K562 (cell line): ENCODE results near the gene ZFTA. TPM values are rescaled to one million over a fixed set of nuclear protein-coding genes. Genes with fewer than 3 reads are reported as not detected.
A peak's percentile ranks its signal among the peaks of the same experiment; 100 is the strongest.

Source experiments
- ATAC-seq: fragments of 200-7000 bp; cut with Tn5 transposase; 3 replicates; pipeline ENCODE4 v1.9.1; 2020; ENCODE audit warnings: moderate library complexity
- BruUV-seq: library from RNA; stranded (reverse); fragments of 400-500 nt; replicated peaks from 2 replicates; lab custom pipeline; 2021; lab: Mats Ljungman, UMichigan
- CTCF ChIA-PET: fragments of 300-600 bp; formaldehyde crosslinking; extraction: SDS; loops from one replicate; lab custom pipeline; 2021; ENCODE audit warnings: low intra/inter-chr PET ratio; lab: Yijun Ruan, JAX
- POLR2A ChIA-PET: fragments of 300-600, 350-650 bp; sonication (Branson Sonifier 250); formaldehyde crosslinking; extraction: SDS; loops from one replicate; lab custom pipeline; 2021; ENCODE audit warnings: antibody characterized with exemption, inconsistent platforms; lab: Yijun Ruan, JAX
- DNase-seq, 4 experiments: peaks; one replicate each; pipeline versions ENCODE4 v3.0.0 to v3.0.0-alpha.2; 2011 to 2018; ENCODE audit warnings: low spot score in 3 of 4, mixed read lengths in 3 of 4; ENCODE audit errors: extremely low read depth in 1 of 4
- FAIRE-seq: peaks from 2 replicates; lab custom pipeline; 2011; peaks lifted over from hg19 to GRCh38; lab: Jason Lieb, UNC
- H2AFZ ChIP-seq: 2 replicates; pipeline ENCODE4 v1.6.0; 2011; ENCODE audit warnings: low read depth, low read length, control low read depth, inconsistent platforms
- H3K27ac ChIP-seq: fragments of 200-600 bp; 3 replicates; pipeline ENCODE4 v1.8.0; 2011; ENCODE audit warnings: low read depth, mild to moderate bottlenecking, control low read depth, inconsistent platforms, low read length, moderate library complexity, mixed read lengths; ENCODE audit errors: extremely low read depth
- H3K27me3 ChIP-seq, 2 experiments: fragments of 300-600 bp in 1 of 2; 2 replicates in 1 of 2; 3 replicates in 1 of 2; pipeline versions ENCODE4 v1.6.0 to v1.8.0; 2011; ENCODE audit warnings: inconsistent platforms in 2 of 2, low read length in 2 of 2, mild to moderate bottlenecking in 1 of 2, mixed read lengths in 1 of 2, moderate library complexity in 1 of 2; ENCODE audit not compliant: control insufficient read depth in 2 of 2, insufficient read depth in 2 of 2
- H3K36me3 ChIP-seq: fragments of 300-600 bp; 3 replicates; pipeline ENCODE4 v1.8.0; 2011; ENCODE audit warnings: mild to moderate bottlenecking, low read length, inconsistent platforms; ENCODE audit not compliant: control insufficient read depth, insufficient read depth
- H3K4me1 ChIP-seq, 2 experiments: fragments of 200-600 bp in 1 of 2; replicated peaks in 1 of 2; 2 replicates in 1 of 2; 3 replicates in 1 of 2; pipeline versions ENCODE4 v1.5.1 to v1.8.0; 2011; ENCODE audit warnings: inconsistent platforms in 2 of 2, low read length in 2 of 2, mild to moderate bottlenecking in 1 of 2, mixed read lengths in 1 of 2, moderate library complexity in 1 of 2; ENCODE audit not compliant: control insufficient read depth in 2 of 2, insufficient read depth in 2 of 2
- H3K4me2 ChIP-seq: 2 replicates; pipeline ENCODE4 v1.6.1; 2011; ENCODE audit warnings: low read length, control low read depth, inconsistent platforms, mixed read lengths; ENCODE audit not compliant: insufficient read depth
- H3K4me3 ChIP-seq: fragments of 200-600 bp; sonication (generic), shearing (Covaris generic); 2 replicates; pipeline ENCODE4 v1.5.1; 2016; ENCODE audit warnings: control low read depth, inconsistent platforms
- H3K79me2 ChIP-seq: fragments of 200-600 bp; 3 replicates; pipeline ENCODE4 v1.8.0; 2011; ENCODE audit warnings: low read length, inconsistent platforms; ENCODE audit not compliant: control insufficient read depth, insufficient read depth
- H3K9ac ChIP-seq, 2 experiments: 2 replicates each; pipeline versions ENCODE4 v1.6.0 to v1.6.1; 2011; ENCODE audit warnings: low read depth in 2 of 2, low read length in 2 of 2, control low read depth in 1 of 2, inconsistent platforms in 1 of 2, mild to moderate bottlenecking in 1 of 2, mixed read lengths in 1 of 2; ENCODE audit not compliant: insufficient read depth in 1 of 2
- H3K9me1 ChIP-seq: one replicate; pipeline ENCODE4 v1.6.0; 2011; ENCODE audit warnings: inconsistent platforms, mild to moderate bottlenecking, low read length, moderate library complexity; ENCODE audit not compliant: control insufficient read depth, insufficient read depth
- H3K9me3 ChIP-seq: replicated peaks from 2 replicates; pipeline ENCODE4 v1.5.1; 2011; ENCODE audit warnings: low read depth, low read length, inconsistent platforms; ENCODE audit not compliant: control insufficient read depth, insufficient read depth
- H4K20me1 ChIP-seq: replicated peaks from 2 replicates; pipeline ENCODE4 v1.6.1; 2011; ENCODE audit warnings: low read length, inconsistent platforms, mixed read lengths; ENCODE audit not compliant: control insufficient read depth, insufficient read depth
- ADNP ChIP-seq: fragments of 200-800 bp; sonication (Bioruptor generic); IDR thresholded peaks from 2 replicates; pipeline ENCODE4 v1.6.1; 2016; ENCODE audit warnings: missing genetic modification characterization, missing compliant biosample characterization
- CXXC5 ChIP-seq: fragments of 250-450 bp; sonication (Bioruptor Pico); IDR thresholded peaks from 2 replicates; pipeline ENCODE4 v1.8.0; 2022; ENCODE audit warnings: inconsistent platforms, mild to moderate bottlenecking, moderate library complexity
- FOXA3 ChIP-seq, 2 experiments: fragments of 450-650 bp in 1 of 2; sonication (generic) in 1 of 2; formaldehyde crosslinking; IDR thresholded peaks in 1 of 2; conservative IDR thresholded peaks in 1 of 2; 2 replicates each; pipeline versions ENCODE4 v1.4.0 to v1.8.0; 2020 to 2022; ENCODE audit warnings: mild to moderate bottlenecking in 2 of 2, missing genetic modification reagents in 1 of 2
- GATAD2B ChIP-seq: fragments of 450-650 bp; IDR thresholded peaks from 2 replicates; pipeline ENCODE4 v1.6.1; 2017; ENCODE audit warnings: mild to moderate bottlenecking, borderline replicate concordance
- HNRNPH1 ChIP-seq: fragments of 200-400 bp; formaldehyde crosslinking; optimal IDR thresholded peaks from 2 replicates; pipeline ENCODE3; 2017; ENCODE audit warnings: low read depth, mild to moderate bottlenecking, low read length, moderate library complexity
- IFI16 ChIP-seq: fragments of 250-450 bp; sonication (Bioruptor Pico); IDR thresholded peaks from 2 replicates; pipeline ENCODE4 v2.1.2; 2022; ENCODE audit warnings: mild to moderate bottlenecking, inconsistent platforms
- ILK ChIP-seq: fragments of 450-650 bp; IDR thresholded peaks from 2 replicates; pipeline ENCODE4 v1.6.1; 2016; ENCODE audit warnings: missing genetic modification characterization, low read depth, mild to moderate bottlenecking, missing compliant biosample characterization, moderate library complexity, borderline replicate concordance
- NFRKB ChIP-seq: fragments of 450-650 bp; IDR thresholded peaks from 2 replicates; pipeline ENCODE4 v1.6.1; 2016; ENCODE audit warnings: low read depth
- POLR2H ChIP-seq: IDR thresholded peaks from 2 replicates; pipeline ENCODE4 v1.6.1; 2016; ENCODE audit warnings: missing genetic modification characterization, low read depth, mild to moderate bottlenecking, control low read depth, missing compliant biosample characterization, moderate library complexity
- SMC3 ChIP-seq: conservative IDR thresholded peaks from 2 replicates; pipeline ENCODE4 v1.6.1; 2011; ENCODE audit warnings: low read depth, low read length, improper control_type of control experiment; ENCODE audit not compliant: insufficient read depth
- ZNF717 ChIP-seq: fragments of 250-450 bp; sonication (Bioruptor Pico); IDR thresholded peaks from 2 replicates; pipeline ENCODE4 v1.5.0; 2021
- WGBS: fragments of 100-300 bp; shearing (Covaris generic); methylation state at CpG from one replicate; pipeline ENCODE4 v1.1.6; 2016; ENCODE audit warnings: low coverage, mixed read lengths; ENCODE audit not compliant: insufficient coverage; ENCODE audit errors: missing lambda C conversion rate; 5-methylcytosine and 5-hydroxymethylcytosine counted together
- in situ Hi-C: fragments of 300-500 bp; cut with MboI; formaldehyde crosslinking; loops from 4 replicates; pipeline ENCODE4 v1.15.0; 2018; ENCODE audit warnings: inconsistent platforms, mixed read lengths
- intact Hi-C: fragments of 100-400 bp; cut with micrococcal nuclease; formaldehyde crosslinking; loops from 2 replicates; pipeline ENCODE4 v1.14.2; 2022
- polyA plus RNA-seq, 8 experiments: library from polyadenylated mRNA; depleted of rRNA in 4 of 8; stranded (reverse) in 5 of 8; unstranded in 3 of 8; fragments of >200 nt; fragmentation: Nextera tagmentation in 2 of 8; fragmentation: Illumina TruSeq in 1 of 8; extraction: Ambion mirVana in 2 of 8; extraction: Trizol in 1 of 8; gene quantifications; 2 replicates each; pipeline versions ENCODE4 v1.2.1 to v1.2.3, GENCODE V29; 2011 to 2014; ENCODE audit warnings: inconsistent platforms in 1 of 8, missing spikeins in 1 of 8
- total RNA-seq, 7 experiments: library from RNA; depleted of rRNA in 6 of 7; stranded (reverse); fragments of >200 nt in 6 of 7; fragmentation: Illumina TruSeq in 2 of 7; extraction: Trizol in 2 of 7; gene quantifications; 2 replicates each; pipeline versions ENCODE4 v1.2.1 to v1.2.3, GENCODE V29; 2011 to 2021; ENCODE audit warnings: low replicate concordance in 1 of 7
- TF ChIP-seq, protein P1 (sequence below): fragments of 450-650 bp; IDR thresholded peaks from 2 replicates; pipeline ENCODE4 v1.6.1; 2016; ENCODE audit warnings: low read depth, mild to moderate bottlenecking, moderate library complexity
- TF ChIP-seq, protein P2 (sequence below): fragments of 250-450 bp; sonication (Bioruptor Pico); IDR thresholded peaks from 2 replicates; pipeline ENCODE4 v1.5.0; 2022; ENCODE audit warnings: mild to moderate bottlenecking

Gene ZFTA
- total and polyA plus RNA-seq, 9 of the 15 experiments (the other 6 are each of a cell fraction or from before 2014, with no cell fraction given) = 0.45 to 12.3 (median 2.9) TPM

DNA sequence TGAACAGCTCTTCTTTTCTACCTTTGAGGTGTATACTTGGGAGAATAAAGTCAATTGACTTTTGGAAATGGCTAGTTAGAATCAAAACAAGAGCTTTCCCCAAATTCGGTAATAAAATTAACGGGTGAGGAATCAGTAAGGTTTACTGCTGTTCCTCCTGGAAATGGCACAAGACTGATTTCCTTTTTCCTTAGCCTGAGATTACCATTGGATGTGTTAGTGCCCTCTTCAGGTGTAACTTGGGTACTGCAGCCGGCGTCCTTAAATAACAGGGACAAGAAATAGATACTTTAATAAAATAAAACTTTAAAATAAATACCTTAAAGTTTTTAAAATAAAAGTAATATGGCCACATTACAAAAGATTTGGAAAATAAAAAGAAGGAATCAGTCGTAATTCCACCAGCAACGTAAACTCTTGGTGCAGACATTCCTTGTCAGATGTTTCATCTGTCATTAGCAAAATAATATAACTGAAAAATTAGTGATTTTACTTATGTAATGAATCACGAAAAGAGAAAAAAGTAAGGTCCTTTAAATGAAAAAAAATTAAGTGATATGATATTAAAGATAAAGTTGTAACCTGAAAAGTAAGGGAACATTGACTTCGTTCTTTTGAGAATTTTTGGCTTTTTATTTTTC lies 29.7 kb downstream of the ZFTA start:
- H3K9me3 ChIP-seq = no peaks in the 10 kb centered on the region
- DNase-seq (peak; percentile 49 to 79 (median 58)), FAIRE-seq (peak; percentile 65), ATAC-seq (peak; percentile 68)
- in situ Hi-C loops = loop anchor here (10.0 kb wide), 1 partner anchor 264 kb away; no protein-coding TSS in a partner anchor
- no peak overlapping the region for H3K27ac ChIP-seq
- peaks cover 10% of the 10 kb centered on the region; the same call in 1 of the 2 replicates for H4K20me1 ChIP-seq
- intact Hi-C loops = loop anchor here (2.0 to 5.0 kb wide), 4 partner anchors 57 to 260 kb away; partner anchors contain the start of genes ATL3 and RTN3
- no peak overlapping the region for H3K4me2 ChIP-seq
- H3K4me1 ChIP-seq = peaks cover 7 to 8% of the 10 kb centered on the region in 2 experiments; a peak in 3 of 5 replicates
- POLR2A ChIA-PET = interaction anchor here (0.6 to 1.2 kb wide), 5 partner anchors 10 to 270 kb away, joined by 3 to 4 read pairs (median 3); no protein-coding TSS in a partner anchor
- H3K79me2 ChIP-seq = peaks cover 37% of the 10 kb centered on the region
- no peak overlapping the region for H3K4me3 ChIP-seq
- H2AFZ ChIP-seq = no peak overlapping the region
- H3K36me3 ChIP-seq = 0 out of 3 replicates have a peak, but pooled peaks cover 2% of the 10 kb centered on the region
- no peaks in the 10 kb centered on the region for H3K27me3 ChIP-seq
- 19% methylated on average over 8 of the region's 8 CpGs for WGBS
- no peaks in the 10 kb centered on the region for H3K9me1 ChIP-seq
- CTCF ChIA-PET = interaction anchor here (0.7 to 2.1 kb wide), 4 partner anchors 97 to 261 kb away, joined by 3 to 6 read pairs (median 4); no protein-coding TSS in a partner anchor
- BruUV-seq = no TSS peak
- H3K9ac ChIP-seq = no peak overlapping the region
- TF ChIP-seq, protein P1, sequence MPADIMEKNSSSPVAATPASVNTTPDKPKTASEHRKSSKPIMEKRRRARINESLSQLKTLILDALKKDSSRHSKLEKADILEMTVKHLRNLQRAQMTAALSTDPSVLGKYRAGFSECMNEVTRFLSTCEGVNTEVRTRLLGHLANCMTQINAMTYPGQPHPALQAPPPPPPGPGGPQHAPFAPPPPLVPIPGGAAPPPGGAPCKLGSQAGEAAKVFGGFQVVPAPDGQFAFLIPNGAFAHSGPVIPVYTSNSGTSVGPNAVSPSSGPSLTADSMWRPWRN = no peak
- TF ChIP-seq ZNF717 (CRISPR knock-in tag) (no peak), POLR2H (peak; percentile 8; the same call in 1 of the 2 replicates), FOXA3 (CRISPR knock-in tag; conservative IDR thresholded peaks at IDR 0.05 in 1 of 2, IDR thresholded peaks at IDR 0.05 in 1 of 2) (no peak), ILK (tag) (no peak), ADNP (tag) (no peak), CXXC5 (CRISPR knock-in tag) (0 out of 2 replicates have a peak, but pooled peaks have one; percentile 6), IFI16 (CRISPR knock-in tag) (no peak), HNRNPH1 (no peak), GATAD2B (no peak), SMC3 (0 out of 2 replicates have a peak, but pooled peaks have one; percentile 27), NFRKB (no peak)
- TF ChIP-seq, protein P2, sequence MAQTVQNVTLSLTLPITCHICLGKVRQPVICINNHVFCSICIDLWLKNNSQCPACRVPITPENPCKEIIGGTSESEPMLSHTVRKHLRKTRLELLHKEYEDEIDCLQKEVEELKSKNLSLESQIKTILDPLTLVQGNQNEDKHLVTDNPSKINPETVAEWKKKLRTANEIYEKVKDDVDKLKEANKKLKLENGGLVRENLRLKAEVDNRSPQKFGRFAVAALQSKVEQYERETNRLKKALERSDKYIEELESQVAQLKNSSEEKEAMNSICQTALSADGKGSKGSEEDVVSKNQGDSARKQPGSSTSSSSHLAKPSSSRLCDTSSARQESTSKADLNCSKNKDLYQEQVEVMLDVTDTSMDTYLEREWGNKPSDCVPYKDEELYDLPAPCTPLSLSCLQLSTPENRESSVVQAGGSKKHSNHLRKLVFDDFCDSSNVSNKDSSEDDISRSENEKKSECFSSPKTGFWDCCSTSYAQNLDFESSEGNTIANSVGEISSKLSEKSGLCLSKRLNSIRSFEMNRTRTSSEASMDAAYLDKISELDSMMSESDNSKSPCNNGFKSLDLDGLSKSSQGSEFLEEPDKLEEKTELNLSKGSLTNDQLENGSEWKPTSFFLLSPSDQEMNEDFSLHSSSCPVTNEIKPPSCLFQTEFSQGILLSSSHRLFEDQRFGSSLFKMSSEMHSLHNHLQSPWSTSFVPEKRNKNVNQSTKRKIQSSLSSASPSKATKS (CRISPR knock-in tag) = no peak
